Spinal cord (tissue), 10 donors: Measurements from ENCODE around the gene NUP210L. TPM values are rescaled to one million over a fixed set of nuclear protein-coding genes. Genes with fewer than 3 reads are reported as not detected.

ENCODE experiments used
- DNase-seq, 6 donors: peaks; one replicate each; pipeline versions ENCODE4 v3.0.0 to v3.0.0-alpha.2; 2013 to 2015; ENCODE audit warnings: low spot score in 6 of 6, low read depth in 4 of 6
- H3K27ac ChIP-seq: one replicate; pipeline ENCODE4 v1.5.1; 2013; ENCODE audit warnings: low read depth, low read length, control low read depth
- H3K27me3 ChIP-seq: one replicate; pipeline ENCODE4 v1.6.1; 2013; ENCODE audit warnings: low read length; ENCODE audit not compliant: control insufficient read depth, insufficient read depth
- H3K36me3 ChIP-seq: one replicate; pipeline ENCODE4 v1.6.1; 2013; ENCODE audit warnings: low read length; ENCODE audit not compliant: control insufficient read depth, insufficient read depth
- H3K4me1 ChIP-seq: one replicate; pipeline ENCODE4 v1.6.1; 2013; ENCODE audit warnings: low read length; ENCODE audit not compliant: control insufficient read depth, insufficient read depth
- H3K4me3 ChIP-seq: one replicate; pipeline ENCODE4 v1.5.1; 2013; ENCODE audit warnings: low read depth, low read length, control low read depth
- H3K9me3 ChIP-seq: one replicate; pipeline ENCODE4 v1.6.1; 2013; ENCODE audit warnings: low read length; ENCODE audit not compliant: control insufficient read depth, insufficient read depth
- WGBS: methylation state at CpG from one replicate; pipeline ENCODE4 v1.1.5; 2013; ENCODE audit warnings: missing lambda C conversion rate; ENCODE audit not compliant: insufficient coverage; 5-methylcytosine and 5-hydroxymethylcytosine counted together
- polyA plus RNA-seq, 2 donors: library from polyadenylated mRNA; unstranded; fragments of 120-200 nt; gene quantifications; one replicate each; pipeline ENCODE4 v1.2.1, GENCODE V29; 2013; ENCODE audit not compliant: insufficient read length in 2 of 2
- total RNA-seq, 2 donors: library from RNA; depleted of rRNA in 1 of 2; stranded (reverse); fragments of 120-200 nt in 1 of 2; fragments of >200 nt in 1 of 2; gene quantifications; one replicate each; pipeline versions ENCODE4 v1.2.3 to v1.2.4, GENCODE V29; 2013 to 2014
- donor health status: healthy.

The NUP210L gene
- total and polyA plus RNA-seq, 4 donors, result 0.10 to 0.48 (median 0.13) TPM

- no peaks in the 10 kb centered on the region for H3K27me3 ChIP-seq
- DNase-seq, result no peak
- peak overlapping the region; percentile 82 for H3K27ac ChIP-seq
- WGBS, result 25% methylated on average over 4 of the region's 6 CpGs
- H3K4me1 ChIP-seq, result peaks cover 34% of the 10 kb centered on the region
- peaks cover 48% of the 10 kb centered on the region for H3K36me3 ChIP-seq
- no peaks in the 10 kb centered on the region for H3K9me3 ChIP-seq
- H3K4me3 ChIP-seq, result peak overlapping the region; percentile 84
Observed at GRCh38 chr1:153956997-153957715, 197.7 kb downstream of the NUP210L start.

DNA sequence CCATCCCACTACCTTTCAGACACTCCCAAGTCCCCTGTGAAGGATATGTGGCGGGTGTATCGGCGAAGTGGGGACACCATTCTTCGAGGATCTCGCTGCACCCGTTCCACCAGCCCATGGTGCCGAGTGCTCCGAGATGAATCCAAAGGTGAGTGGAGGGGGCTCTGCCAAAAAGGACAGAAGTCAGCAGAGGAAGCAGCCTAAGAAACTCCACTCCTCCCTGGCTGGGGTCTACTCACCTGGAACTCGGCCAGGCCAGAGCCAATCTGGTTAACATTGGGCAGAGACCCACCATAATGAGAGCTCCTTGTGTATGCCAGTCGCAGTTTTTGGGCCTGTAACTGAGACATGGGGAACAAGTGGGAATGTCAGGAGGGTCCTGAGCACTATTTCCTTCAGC is 200.0 kb downstream of the NUP210L start:
- Histone ChIP-seq H3K4me3 (no peak overlapping the region), H3K4me1 (peaks cover 30% of the 10 kb centered on the region), H3K27me3 (no peaks in the 10 kb centered on the region), H3K9me3 (no peaks in the 10 kb centered on the region), H3K27ac (no peak overlapping the region), H3K36me3 (peaks cover 58% of the 10 kb centered on the region)
- no peak for DNase-seq
- WGBS, result 97% methylated on average over 10 of the region's 10 CpGs

DNA sequence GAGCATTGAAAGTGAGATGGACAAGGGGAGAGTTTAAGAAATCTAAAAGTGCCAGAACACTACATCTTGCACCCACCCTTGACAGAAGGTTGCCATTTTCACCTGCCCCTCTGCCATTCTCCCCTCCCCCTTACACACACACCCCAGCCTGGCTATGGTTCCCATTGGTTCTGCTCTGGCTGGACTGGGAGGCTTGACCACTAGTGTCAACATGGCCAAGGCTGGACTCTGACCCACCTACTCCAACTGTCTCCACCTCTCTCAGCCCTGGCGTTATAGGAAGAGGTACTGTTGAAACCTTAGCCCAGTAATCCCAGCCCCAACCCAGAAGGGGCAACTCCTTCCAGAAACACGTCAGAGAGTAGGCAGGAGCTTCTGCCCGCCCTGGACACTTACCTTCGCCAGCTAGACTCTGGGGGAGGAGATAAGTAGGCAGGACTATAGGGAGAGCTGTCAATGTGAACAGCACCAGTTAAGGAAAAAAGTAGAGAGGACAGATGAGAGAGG is 201.0 kb downstream of the NUP210L start:
- Histone ChIP-seq H3K27me3 (no peaks in the 10 kb centered on the region), H3K4me1 (peaks cover 27% of the 10 kb centered on the region), H3K9me3 (no peaks in the 10 kb centered on the region), H3K36me3 (peaks cover 57% of the 10 kb centered on the region), H3K4me3 (no peak overlapping the region), H3K27ac (no peak overlapping the region)
- 85% methylated on average over 2 of the region's 4 CpGs for WGBS
- no peak for DNase-seq

- Histone ChIP-seq H3K27me3 (no peaks in the 10 kb centered on the region), H3K9me3 (no peaks in the 10 kb centered on the region), H3K4me1 (peaks cover 14% of the 10 kb centered on the region), H3K36me3 (peaks cover 75% of the 10 kb centered on the region), H3K27ac (no peak overlapping the region), H3K4me3 (no peak overlapping the region)
- 100% methylated on average over 2 of the region's 2 CpGs for WGBS
- DNase-seq, result no peak
Observed at GRCh38 chr1:153951801-153952200, 203.1 kb downstream of the NUP210L start.

DNA sequence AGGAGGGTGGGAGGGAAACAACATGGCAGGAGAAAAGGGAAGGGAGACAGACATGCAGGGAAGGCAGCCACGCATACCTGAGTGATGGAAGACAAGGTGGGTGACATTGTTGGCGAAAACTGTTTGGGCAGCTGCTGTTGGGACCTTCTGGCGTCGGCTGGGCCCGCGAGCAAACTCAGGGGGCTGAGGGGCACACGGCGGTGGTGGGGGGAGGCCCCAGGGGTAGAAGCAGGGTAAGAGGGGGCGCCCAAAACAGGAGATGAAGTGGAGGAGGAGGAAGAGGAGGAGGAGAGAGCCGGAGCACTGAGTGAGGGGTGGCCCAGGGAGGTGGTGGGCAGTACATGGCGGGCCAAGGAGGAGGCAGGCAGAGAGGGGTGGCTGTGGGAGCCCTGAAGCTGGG is 203.7 kb downstream of the NUP210L start:
- WGBS, result 95% methylated on average over 11 of the region's 11 CpGs
- Histone ChIP-seq H3K4me3 (no peak overlapping the region), H3K27ac (no peak overlapping the region), H3K36me3 (peaks cover 72% of the 10 kb centered on the region), H3K27me3 (no peaks in the 10 kb centered on the region), H3K4me1 (peaks cover 10% of the 10 kb centered on the region), H3K9me3 (no peaks in the 10 kb centered on the region)
- no peak for DNase-seq

DNA sequence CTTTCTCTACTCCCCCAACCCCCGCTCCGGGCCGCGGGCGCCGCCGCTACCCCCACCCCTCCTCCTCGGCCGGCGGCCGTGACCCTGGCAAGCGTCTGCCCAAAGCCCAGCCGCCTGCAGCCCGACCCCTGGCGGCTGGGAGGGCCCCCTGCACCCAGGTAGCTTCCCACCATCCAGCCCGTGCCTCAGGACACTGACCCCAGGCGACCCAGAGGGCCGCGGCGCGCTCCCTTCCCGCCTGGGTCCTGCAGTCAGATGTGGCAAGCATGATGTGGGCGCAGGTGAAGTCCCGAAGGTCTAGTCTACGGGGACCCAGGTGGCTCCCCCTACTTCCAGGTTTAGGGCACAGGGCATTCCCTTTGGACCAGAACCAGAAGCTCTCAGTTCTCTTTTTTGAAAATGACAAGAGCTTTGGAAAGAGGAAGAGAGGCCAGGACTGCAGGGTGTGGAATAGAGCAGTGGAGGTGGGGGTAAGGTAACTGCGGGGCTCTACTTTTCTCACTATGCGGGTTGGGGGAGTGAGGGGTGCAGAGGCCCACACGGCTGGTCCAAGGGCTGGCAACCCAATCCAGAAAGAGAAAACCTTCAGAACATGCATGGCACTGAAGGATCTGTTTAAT is 208.1 kb downstream of the NUP210L start, which contains the start of gene DENND4B:
DENND4B (minus strand) TSS at position 97 of the 620 bp plus-strand sequence. CDS start 2,344 bp downstream, outside the sequence.
- Histone ChIP-seq H3K27me3 (no peaks in the 10 kb centered on the region), H3K9me3 (no peaks in the 10 kb centered on the region), H3K36me3 (peaks cover 61% of the 10 kb centered on the region), H3K27ac (peak within 1 kb of the TSS; percentile 82), H3K4me3 (peak within 1 kb of the TSS; percentile 63), H3K4me1 (peaks cover 20% of the 10 kb centered on the region)
- DNase-seq, result peak in 4 of 6 donors; percentile 61 to 91 (median 77)
- 11% methylated on average over 25 of the region's 28 CpGs for WGBS

DNA sequence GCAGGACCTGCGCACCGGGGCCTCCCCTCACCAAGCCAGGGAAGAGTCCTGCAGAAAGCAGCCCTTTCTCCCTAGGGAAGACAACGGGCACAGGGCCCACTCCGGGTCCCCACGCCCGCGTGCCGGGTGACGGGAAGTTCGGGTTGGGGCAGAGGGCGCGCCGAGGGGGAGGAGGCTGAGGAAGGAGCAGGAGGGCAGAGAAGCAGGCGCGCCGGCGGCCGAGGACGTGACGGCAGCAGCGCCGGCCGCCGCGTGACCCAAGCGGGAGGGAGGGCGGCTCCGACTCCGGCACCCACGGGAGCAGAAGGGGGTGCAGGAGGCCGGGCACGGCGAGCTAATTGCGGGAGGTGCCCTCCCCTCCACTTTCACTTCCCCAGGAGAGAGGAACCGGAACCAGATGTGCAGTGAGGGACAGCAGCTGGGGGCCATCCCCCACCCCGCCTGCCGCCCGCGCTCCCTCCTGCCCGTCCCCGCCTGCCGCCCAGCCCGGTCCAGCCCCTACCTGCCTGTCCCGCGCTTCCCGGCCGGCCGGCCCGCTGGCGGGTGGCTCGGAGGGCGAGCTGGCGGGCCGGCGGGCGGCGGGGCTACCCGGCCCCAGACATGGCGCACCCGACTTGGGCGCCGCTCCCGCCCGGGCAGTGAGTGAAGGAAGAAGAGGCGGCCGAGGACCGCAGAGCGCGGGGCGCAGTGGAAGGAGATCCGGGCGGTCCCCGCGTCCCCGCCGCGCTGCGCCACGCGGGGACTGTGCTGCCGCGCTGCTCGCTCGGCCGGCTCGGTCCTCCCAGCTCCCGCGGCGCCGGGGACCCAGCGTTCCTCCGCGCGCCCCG is 208.9 kb downstream of the NUP210L start:
- H3K9me3 ChIP-seq, result no peaks in the 10 kb centered on the region
- peak in 2 of 6 donors; percentile 70 to 74 for DNase-seq
- peaks cover 20% of the 10 kb centered on the region for H3K4me1 ChIP-seq
- WGBS, result under 1% methylated on average over 95 of the region's 95 CpGs
- peak overlapping the region; percentile 82 for H3K27ac ChIP-seq
- no peaks in the 10 kb centered on the region for H3K27me3 ChIP-seq
- H3K36me3 ChIP-seq, result peaks cover 61% of the 10 kb centered on the region
- H3K4me3 ChIP-seq, result peak overlapping the region; percentile 63

DNA sequence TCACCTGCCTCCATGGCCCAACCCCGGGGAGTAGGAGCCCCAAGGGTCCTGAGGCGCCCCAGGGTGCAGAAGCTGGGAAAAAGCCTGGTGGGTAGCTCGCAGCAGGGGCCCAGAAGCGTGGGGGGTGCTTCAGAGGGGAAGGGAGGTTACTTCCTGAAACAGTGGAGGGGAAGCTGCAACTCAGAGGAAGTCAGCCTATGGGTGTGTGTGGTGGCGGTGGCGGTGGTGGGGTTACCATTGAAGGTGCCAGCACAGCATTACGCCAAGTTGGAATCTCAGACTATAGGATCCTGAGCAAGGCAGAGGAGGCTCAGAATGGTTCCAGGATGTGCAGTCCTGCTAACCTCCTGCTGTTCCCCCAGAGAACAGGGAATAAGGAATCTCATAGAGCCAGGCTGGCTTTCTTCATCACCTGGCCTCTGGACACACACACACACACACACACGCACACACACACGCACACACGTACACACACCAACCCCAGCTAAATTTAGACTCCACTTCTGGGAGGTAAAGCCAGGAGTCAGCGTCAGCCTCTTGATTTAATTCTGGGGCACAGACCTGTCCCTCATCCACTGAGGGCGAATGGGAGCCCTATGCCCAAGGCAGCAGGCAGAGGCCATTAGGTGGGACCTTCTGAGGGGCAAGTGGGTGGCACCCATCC is 209.6 kb downstream of the NUP210L start:
- 48% methylated on average over 11 of the region's 12 CpGs for WGBS
- H3K4me1 ChIP-seq, result peaks cover 20% of the 10 kb centered on the region
- no peak for DNase-seq
- H3K4me3 ChIP-seq, result peak overlapping the region; percentile 63
- H3K27ac ChIP-seq, result peak overlapping the region; percentile 82
- H3K9me3 ChIP-seq, result no peaks in the 10 kb centered on the region
- H3K27me3 ChIP-seq, result no peaks in the 10 kb centered on the region
- peaks cover 62% of the 10 kb centered on the region for H3K36me3 ChIP-seq

GRCh38 chr1:153944827-153945117 is 210.1 kb downstream of the NUP210L start:
- Histone ChIP-seq H3K27me3 (no peaks in the 10 kb centered on the region), H3K27ac (peak overlapping the region; percentile 82), H3K4me3 (peak overlapping the region; percentile 63), H3K36me3 (peaks cover 65% of the 10 kb centered on the region), H3K4me1 (peaks cover 20% of the 10 kb centered on the region), H3K9me3 (no peaks in the 10 kb centered on the region)
- no peak for DNase-seq
- WGBS, result 85% methylated on average over 2 of the region's 3 CpGs
